Mammary epithelial cell (primary cell): ENCODE data around the gene SLC25A33.

Experiments
- EZH2 ChIP-seq: IDR thresholded peaks from 2 replicates; pipeline ENCODE4 v1.6.1; 2012; ENCODE audit warnings: low read length, inconsistent platforms, borderline replicate concordance
- TF ChIP-seq, protein P1 (sequence below), 2 donors: IDR thresholded peaks in 1 of 2; conservative IDR thresholded peaks in 1 of 2; 2 replicates each; pipeline ENCODE4 v1.5.1; 2011 to 2012; ENCODE audit warnings: inconsistent platforms in 2 of 2, low read length in 2 of 2, mild to moderate bottlenecking in 2 of 2, control low read depth in 1 of 2, low read depth in 1 of 2; ENCODE audit not compliant: insufficient read depth in 1 of 2; ENCODE audit errors: extremely low read depth in 1 of 2

DNA sequence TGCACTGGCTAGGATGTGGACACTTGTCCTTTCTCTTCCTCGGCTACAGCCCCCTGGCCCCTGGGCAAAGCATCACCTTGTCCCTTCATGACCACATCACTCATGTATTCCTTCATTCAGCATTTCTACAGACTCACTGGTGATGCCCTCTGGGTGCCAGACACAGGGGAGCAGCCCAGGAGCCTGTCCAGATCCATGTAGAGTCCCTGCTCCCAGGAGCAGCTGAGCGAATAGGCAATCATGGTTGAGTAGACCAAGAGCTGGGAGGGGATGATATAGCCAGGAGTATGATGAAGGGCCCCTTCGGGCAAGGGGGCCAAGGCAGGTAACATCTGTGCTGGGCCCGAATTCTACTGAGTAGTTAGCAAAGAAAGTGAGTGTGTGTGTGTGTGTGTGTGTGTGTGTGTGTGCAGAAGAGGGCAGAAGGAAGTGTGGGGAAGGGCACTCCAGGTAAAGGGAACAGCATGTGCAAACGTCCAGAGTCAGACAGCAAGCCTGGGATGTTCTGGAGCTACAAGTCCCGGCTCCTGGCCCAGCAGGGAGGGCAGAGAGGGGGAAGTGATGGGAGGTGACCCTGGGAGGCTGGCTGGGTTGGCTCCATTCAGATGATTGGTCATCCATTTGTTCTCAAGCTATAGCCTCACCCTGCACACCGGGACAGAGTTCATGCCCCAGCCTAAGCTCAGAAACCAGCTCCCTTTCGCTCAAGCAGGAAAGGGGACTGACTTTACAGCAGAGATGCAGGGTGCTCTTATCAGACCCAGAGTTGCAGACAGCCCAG lies 91.3 kb downstream of the SLC25A33 start:
- TF ChIP-seq, protein P1, sequence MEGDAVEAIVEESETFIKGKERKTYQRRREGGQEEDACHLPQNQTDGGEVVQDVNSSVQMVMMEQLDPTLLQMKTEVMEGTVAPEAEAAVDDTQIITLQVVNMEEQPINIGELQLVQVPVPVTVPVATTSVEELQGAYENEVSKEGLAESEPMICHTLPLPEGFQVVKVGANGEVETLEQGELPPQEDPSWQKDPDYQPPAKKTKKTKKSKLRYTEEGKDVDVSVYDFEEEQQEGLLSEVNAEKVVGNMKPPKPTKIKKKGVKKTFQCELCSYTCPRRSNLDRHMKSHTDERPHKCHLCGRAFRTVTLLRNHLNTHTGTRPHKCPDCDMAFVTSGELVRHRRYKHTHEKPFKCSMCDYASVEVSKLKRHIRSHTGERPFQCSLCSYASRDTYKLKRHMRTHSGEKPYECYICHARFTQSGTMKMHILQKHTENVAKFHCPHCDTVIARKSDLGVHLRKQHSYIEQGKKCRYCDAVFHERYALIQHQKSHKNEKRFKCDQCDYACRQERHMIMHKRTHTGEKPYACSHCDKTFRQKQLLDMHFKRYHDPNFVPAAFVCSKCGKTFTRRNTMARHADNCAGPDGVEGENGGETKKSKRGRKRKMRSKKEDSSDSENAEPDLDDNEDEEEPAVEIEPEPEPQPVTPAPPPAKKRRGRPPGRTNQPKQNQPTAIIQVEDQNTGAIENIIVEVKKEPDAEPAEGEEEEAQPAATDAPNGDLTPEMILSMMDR (conservative IDR thresholded peaks at IDR 0.05 in 1 of 2, IDR thresholded peaks at IDR 0.05 in 1 of 2; ENCODE audit: extremely low read depth in 1 of 2, insufficient read depth in 1 of 2, low read depth in 1 of 2, low read length in 2 of 2), result no peak
- no peak for TF ChIP-seq EZH2
